ENCODE measurements around the gene FXYD3.
"Not testable (repeated sequence)": the region's sequence is repeated elsewhere in the genome, so short reads cannot be mapped to it uniquely, and the experiment has no call there.

FXYD3 gene

GRCh38 chr19:35144600-35145436, 29.2 kb downstream of the FXYD3 start:
- no peak for DNase-seq

DNA sequence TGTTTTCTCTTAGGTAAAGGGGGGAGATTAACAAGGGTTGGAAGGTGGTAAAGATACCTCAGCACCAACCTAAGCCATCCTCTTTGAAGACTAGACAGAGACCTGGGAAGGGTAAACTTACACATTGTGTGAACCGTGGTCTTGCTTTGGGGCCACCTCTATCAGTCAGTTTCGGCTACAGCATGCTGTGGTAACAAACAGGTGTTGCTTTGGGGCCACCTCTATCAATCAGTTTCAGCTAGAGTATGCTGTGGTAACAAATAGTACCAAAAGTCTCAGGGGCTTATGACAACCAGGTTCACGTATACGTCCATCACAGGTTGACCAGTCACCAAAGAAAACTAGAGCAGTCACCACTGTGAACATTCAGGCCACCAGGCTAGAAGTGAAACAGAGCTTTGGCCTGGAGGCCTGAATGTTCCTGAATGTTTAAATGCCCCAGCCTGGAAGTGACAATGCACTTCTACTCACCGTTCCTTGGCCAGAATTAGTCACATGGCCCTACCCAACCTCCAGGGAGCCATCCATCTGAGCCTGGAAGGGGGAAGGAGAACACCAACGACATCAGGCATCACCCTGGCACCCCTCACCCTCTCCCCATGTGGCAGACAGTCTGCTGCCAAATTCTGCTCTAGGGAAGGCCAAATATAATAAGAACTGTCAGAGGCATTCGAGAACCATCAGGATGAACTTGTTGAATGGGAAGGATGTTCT, 31.3 kb downstream of the FXYD3 start:
- DNase-seq, result peak in 1 of 2 donors; percentile 17

GRCh38 chr19:35149463-35149862, 33.8 kb downstream of the FXYD3 start:
- no peak for DNase-seq

DNA sequence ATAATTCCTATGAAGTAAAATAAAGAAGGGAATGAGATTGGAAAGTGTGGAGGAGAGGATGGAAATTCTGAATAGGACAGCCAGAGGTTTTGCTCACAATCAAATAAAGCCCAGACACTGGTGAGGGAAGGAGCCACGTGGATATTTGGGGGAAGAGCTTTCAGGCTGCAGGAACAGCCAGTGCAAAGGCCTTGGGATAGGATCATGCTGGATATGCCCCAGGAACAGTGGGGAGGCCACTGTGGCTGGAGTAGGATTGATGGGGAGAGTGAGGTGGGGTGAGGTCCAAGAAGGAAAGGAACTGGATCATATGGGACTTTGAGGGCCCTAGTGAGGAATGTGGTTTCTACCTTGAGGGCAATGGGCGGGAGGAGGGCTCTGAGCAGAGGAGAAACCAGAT, 34.8 kb downstream of the FXYD3 start:
- DNase-seq, result no peak

DNA sequence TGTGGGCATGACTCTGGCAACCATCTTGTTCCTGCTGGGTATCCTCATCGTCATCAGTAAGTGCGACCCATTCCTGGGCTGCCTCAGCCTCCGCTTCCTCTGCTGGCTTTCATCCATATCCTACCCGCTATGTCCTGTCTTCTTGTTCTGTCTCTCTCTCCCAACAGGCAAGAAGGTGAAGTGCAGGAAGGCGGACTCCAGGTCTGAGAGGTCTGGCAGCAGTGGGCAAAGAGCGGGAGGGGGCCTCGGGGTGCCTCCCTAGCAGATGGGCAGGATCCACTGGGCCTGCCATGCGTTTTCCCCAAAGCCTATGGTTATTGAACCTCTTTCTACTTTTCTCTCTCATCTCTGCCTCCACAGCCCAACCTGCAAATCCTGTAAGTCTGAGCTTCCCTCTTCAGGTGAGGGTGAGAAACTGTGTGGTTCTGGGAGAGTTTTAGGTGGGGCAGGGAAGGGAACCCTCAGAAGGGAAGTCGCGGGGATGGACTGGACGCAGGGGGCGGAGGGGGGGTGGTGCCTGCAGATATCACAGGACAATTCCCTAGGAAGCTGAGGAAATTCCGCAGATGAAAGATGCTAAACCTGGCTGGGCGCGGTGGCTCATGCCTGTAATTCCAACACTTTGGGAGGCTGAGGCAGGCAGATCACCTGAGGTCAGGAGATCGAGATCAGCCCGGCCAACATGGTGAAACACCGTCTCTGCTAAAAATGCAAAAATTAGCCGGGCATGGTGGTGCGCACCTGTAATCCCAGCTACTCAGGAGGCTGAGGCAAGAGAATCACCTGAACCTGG, 35.8 kb downstream of the FXYD3 start:
- no peak for DNase-seq

GRCh38 chr19:35153129-35153522, 37.5 kb downstream of the FXYD3 start:
- DNase-seq, result not testable (repeated sequence)

- peak in 1 of 2 donors; percentile 27 for DNase-seq
These were observed 38.3 kb downstream of the FXYD3 start for GRCh38 chr19:35153701-35154524.

DNA sequence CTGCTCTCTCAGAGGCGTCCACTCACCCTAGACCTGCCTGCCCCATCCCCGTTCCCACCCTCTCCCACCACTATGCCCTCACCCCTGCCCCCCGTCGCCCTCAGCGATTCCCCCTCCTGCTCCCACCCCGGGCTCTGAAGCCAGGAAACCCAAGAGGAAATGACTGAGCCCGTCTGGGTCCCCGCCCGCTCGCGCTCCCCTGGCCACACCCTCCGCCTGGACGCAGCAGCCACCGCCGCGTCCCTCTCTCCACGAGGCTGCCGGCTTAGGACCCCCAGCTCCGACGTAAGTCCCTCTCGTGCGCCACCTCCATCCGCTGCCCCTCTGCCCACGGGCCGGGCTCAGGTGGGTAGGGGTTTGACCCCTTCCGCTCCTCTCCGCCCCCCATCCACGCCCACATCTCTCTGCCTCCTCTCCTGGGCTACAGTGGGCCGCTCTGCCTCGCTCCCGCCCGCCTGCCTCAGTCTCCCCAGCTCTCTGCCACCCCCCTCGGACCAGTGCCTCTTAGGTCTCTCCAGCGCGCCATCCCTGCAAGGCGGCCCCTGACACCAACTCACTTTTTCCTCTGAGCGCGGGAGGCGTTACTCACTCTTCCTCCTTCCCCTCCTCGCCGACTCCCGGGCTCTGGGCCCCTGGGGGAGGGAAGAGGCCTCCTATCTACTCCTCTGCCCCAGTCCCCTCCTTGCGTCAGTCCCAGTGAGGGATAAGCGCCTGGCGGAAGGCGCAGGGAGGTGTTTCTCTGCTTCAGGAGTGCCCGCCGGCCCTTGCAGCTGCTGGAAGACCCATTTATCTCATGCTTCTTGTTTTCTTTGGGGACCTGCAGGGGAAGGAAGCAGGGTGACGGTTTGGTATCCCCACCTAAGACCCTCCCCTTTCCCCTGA, 39.1 kb downstream of the FXYD3 start, which contains the start of gene FXYD5:
TSS of gene FXYD5 (plus strand) at position 211 of the 882 bp plus-strand sequence. CDS start 816 bp downstream, outside the sequence.
- DNase-seq, result peak; percentile 81 to 84

- DNase-seq, result no peak
These were observed 39.8 kb downstream of the FXYD3 start for GRCh38 chr19:35155441-35155840.

GRCh38 chr19:35155981-35156672, 40.5 kb downstream of the FXYD3 start:
- DNase-seq, result no peak

GRCh38 chr19:35156673-35157014, 41.0 kb downstream of the FXYD3 start:
- no peak for DNase-seq

DNA sequence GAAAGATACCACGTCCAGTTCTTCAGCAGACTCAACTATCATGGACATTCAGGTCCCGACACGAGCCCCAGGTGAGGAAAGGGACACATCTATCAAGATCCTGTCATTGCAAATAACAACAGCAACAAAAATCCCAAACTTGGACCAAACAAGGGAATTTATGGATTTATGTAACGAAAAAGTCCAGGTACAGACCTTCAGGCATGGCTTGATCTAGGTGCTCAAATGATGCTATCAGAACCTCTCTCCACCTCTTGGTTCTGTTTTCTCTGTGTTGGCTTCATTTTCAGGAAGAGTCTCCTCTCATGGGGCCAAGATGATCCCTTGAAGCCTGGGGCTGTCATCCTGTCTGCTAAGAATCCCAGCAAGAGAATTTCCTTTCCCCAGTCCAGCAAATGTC, 41.8 kb downstream of the FXYD3 start:
- DNase-seq, result no peak

DNA sequence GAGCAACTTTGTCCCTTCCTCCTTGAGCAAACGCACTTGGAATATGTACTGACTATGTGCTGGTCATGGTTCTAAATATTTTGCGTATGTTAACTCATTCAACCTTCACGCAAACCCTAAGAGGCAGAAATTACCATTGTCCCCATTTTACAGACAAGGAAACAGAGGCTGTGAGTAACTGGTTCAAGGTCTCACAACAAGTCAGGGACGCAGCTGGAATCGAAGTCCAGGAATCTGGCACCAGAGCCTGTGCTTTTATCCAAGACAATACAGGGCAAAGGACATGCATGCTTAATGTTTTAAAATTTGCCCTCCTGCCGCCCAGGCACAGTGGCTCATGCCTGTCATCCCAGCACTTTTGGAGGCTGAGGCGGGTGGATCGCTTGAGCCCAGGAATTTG, 44.0 kb downstream of the FXYD3 start:
- no peak for DNase-seq

GRCh38 chr19:35160629-35161433, 45.2 kb downstream of the FXYD3 start:
- no peak for DNase-seq

DNA sequence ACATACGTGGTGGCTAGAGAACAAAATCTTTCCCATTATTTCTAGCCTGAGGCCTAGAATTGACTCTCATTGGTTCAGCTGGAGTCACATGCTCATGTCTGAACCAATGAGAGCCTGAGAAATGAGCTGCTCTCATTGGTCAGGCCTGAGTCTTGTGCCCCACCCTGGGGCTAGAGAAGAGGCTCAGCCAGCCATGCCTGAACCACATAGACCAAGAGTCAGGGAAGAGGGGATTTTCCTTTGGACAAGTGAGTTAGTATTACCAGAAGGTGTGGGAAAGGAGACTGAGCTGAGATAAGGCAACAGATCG, 45.8 kb downstream of the FXYD3 start:
- DNase-seq, result no peak

DNA sequence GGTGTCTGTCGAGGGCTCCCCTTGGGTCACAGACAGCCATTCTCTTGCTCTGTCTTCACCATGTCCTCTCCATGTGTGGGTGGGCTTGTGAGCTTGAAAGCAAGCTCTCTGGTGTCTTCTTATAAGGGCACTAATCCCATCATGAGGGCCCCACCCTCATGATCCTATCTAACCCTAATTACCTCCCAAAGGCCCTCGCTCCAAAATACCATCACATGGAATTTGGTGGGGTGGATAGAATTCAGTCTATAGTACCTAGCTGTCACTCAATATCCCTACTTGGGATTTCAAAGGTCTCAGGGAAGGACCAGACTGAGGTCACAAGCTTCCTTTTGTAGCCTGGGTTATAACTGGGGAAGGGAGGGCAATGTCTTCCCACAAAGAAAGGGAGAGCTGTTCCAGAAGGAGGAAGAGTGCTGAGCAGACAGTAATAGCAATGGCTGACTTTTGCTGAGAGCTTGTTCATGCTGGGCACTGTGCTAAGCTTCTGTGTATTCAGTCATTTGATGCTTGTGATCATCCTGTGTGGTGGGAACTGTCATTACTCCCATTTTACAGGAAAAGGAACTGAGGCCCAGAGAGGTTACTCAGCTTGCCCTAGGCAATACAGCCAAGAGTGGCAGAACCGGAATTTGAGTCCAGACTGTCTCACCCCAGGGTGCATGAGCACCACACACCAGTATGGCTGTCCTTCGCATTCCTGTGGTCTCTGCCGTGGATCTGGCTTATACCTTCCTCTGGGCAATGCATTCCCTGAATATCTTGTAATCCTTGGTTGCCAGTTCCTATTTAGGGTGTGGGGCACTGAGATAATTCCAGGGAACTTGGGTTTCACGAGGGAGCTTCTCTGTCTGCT, 47.1 kb downstream of the FXYD3 start:
- DNase-seq, result no peak

DNA sequence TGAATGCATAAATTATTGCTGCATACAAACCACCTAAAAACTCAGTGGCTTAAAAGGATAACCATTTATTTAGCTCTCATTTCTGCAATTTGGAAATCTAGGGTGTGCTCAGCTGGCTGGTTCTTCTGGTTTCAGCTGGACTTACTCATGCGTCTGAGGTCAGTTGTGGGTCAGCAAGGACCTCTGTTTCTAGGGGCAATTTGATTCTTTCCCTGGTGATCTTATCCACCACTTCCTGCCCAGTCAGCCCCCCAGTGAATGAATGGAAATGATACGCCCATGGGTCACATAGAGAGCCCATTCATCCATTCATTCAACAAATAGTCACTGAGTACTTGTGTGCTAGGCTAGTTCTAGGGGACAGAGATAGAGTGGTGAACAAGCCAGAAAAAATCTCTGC, 48.8 kb downstream of the FXYD3 start:
- DNase-seq, result no peak

DNA sequence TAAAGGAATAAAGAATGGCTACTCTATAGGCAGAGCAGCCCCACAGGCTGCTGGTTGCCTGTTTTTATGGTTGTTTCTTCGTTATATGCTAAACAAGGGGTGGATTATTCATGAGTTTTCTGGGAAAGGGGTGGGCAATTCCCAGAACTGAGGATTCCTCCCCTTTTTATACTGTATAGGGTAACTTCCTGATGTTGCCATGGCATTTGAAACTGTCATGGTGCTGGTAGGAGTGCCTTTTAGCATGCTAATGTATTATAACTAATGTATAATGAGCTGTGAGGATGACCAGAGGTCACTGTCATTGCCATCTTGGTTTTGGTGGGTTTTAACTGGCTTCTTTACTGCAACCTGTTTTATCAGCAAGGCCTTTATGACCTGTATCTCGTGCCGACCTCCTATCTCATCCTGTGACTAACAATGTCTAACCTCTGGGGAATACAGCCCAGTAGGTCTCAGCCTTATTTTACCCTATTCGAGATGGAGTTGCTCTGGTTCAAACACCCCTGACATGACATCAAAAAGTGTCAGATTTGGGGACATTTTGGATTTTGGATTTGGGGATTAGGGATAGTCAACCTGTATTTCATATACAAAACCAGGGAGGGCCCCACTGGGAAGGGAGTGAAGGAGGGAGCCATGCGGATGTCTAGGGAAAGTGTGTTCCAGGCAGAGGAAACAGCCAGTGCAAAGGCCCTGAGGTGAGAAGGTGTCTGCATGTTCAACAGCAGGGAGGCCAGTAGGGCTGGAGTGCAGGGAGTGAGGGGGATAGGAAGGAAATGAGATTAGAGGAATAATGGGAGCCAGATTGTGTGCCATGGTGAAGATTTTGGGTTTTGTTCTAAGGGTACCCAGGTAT, 49.8 kb downstream of the FXYD3 start:
- DNase-seq, result no peak

All from inflammatory macrophage treated with lipopolysaccharide for 1 hour (primary cell).